ENCODE data around the gene SNX33.

GRCh38 chr15:75648156-75649000 lies 666 bp downstream of the SNX33 start:
- TF ChIP-seq REST (IDR thresholded peaks at IDR 0.05; ENCODE audit: low read depth) (no peak), RAD21 (IDR thresholded peaks at IDR 0.05; ENCODE audit: low read depth) (no peak), EP300 (IDR thresholded peaks at IDR 0.05; ENCODE audit: borderline replicate concordance) (no peak), FOXM1 (IDR thresholded peaks at IDR 0.05; ENCODE audit: borderline replicate concordance, low read depth) (no peak), TEAD4 (IDR thresholded peaks at IDR 0.05) (no peak), ZBTB7A (IDR thresholded peaks at IDR 0.05; ENCODE audit: low read depth) (no peak; the same call in 1 of the 2 replicates), EGR1 (IDR thresholded peaks at IDR 0.05) (no peak), CEBPB (IDR thresholded peaks at IDR 0.05) (no peak), MAX (IDR thresholded peaks at IDR 0.05) (no peak), USF1 (IDR thresholded peaks at IDR 0.05) (no peak), YY1 (IDR thresholded peaks at IDR 0.05; ENCODE audit: low read depth) (no peak)

All from Ishikawa (cell line).